ENCODE data around the gene PHF13. TPM values are rescaled to one million over a fixed set of nuclear protein-coding genes. Genes with fewer than 3 reads are reported as not detected.

Gene PHF13
- total and polyA plus RNA-seq, 9 of the 15 experiments (the other 6 are each of a cell fraction or from before 2014, with no cell fraction given): 1.8 to 36.1 (median 11.7) TPM

DNA sequence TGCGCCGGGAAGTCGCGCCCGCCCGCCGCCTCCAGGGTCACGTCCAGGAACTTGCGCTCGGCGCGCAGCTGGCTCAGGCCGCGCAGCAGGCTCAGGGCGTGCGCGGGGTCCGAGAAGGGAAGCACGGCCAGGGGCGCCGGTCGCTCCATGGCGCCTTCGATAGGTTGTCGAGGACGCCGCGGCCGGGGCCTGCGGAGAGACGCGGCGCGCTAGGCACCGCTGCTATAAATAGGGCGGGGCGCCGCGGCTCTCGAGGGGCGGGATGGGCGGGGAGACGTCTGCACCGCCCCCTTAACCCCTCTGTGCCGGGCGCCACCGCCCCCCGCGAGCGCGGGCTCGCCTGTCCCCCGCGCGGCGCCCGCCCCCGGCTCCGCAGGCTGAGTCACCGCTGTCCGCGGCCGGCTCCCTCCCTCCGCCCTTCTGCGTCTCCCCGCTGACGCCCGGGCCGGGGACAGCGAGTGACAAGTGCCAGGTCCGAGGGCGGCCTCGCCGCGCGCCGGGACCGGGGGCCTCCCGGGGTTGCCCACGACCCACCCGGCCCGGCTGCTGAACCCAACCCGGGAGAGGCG, 10.8 kb upstream of the PHF13 start, which contains the start of gene KLHL21 (continued):
- TF ChIP-seq SRSF7 (optimal IDR thresholded peaks at IDR 0.05; ENCODE audit: low read depth, low read length): no peak
- TF ChIP-seq, protein P1, sequence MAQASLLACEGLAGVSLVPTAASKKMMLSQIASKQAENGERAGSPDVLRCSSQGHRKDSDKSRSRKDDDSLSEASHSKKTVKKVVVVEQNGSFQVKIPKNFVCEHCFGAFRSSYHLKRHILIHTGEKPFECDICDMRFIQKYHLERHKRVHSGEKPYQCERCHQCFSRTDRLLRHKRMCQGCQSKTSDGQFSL (CRISPR knock-in tag; IDR thresholded peaks at IDR 0.05): no peak
- TF ChIP-seq, protein P1 (tag; IDR thresholded peaks at IDR 0.05): no peak
- TF ChIP-seq RBM22 (IDR thresholded peaks at IDR 0.05; ENCODE audit: low read depth, low read length, poor library complexity, severe bottlenecking): peak; percentile 74
- TF ChIP-seq, protein P2, sequence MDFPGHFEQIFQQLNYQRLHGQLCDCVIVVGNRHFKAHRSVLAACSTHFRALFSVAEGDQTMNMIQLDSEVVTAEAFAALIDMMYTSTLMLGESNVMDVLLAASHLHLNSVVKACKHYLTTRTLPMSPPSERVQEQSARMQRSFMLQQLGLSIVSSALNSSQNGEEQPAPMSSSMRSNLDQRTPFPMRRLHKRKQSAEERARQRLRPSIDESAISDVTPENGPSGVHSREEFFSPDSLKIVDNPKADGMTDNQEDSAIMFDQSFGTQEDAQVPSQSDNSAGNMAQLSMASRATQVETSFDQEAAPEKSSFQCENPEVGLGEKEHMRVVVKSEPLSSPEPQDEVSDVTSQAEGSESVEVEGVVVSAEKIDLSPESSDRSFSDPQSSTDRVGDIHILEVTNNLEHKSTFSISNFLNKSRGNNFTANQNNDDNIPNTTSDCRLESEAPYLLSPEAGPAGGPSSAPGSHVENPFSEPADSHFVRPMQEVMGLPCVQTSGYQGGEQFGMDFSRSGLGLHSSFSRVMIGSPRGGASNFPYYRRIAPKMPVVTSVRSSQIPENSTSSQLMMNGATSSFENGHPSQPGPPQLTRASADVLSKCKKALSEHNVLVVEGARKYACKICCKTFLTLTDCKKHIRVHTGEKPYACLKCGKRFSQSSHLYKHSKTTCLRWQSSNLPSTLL (IDR thresholded peaks at IDR 0.05): no peak
- TF ChIP-seq TCF7 (IDR thresholded peaks at IDR 0.05; ENCODE audit: borderline replicate concordance): no peak
- TF ChIP-seq, protein P3, sequence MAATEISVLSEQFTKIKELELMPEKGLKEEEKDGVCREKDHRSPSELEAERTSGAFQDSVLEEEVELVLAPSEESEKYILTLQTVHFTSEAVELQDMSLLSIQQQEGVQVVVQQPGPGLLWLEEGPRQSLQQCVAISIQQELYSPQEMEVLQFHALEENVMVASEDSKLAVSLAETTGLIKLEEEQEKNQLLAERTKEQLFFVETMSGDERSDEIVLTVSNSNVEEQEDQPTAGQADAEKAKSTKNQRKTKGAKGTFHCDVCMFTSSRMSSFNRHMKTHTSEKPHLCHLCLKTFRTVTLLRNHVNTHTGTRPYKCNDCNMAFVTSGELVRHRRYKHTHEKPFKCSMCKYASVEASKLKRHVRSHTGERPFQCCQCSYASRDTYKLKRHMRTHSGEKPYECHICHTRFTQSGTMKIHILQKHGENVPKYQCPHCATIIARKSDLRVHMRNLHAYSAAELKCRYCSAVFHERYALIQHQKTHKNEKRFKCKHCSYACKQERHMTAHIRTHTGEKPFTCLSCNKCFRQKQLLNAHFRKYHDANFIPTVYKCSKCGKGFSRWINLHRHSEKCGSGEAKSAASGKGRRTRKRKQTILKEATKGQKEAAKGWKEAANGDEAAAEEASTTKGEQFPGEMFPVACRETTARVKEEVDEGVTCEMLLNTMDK (IDR thresholded peaks at IDR 0.05; ENCODE audit: borderline replicate concordance, insufficient read depth, low read depth, low read length, poor library complexity, severe bottlenecking): no peak
- no peak for TF ChIP-seq NR2C1 (IDR thresholded peaks at IDR 0.05)
- TF ChIP-seq NR2C1 (tag; IDR thresholded peaks at IDR 0.05): no peak
- TF ChIP-seq, protein P4, sequence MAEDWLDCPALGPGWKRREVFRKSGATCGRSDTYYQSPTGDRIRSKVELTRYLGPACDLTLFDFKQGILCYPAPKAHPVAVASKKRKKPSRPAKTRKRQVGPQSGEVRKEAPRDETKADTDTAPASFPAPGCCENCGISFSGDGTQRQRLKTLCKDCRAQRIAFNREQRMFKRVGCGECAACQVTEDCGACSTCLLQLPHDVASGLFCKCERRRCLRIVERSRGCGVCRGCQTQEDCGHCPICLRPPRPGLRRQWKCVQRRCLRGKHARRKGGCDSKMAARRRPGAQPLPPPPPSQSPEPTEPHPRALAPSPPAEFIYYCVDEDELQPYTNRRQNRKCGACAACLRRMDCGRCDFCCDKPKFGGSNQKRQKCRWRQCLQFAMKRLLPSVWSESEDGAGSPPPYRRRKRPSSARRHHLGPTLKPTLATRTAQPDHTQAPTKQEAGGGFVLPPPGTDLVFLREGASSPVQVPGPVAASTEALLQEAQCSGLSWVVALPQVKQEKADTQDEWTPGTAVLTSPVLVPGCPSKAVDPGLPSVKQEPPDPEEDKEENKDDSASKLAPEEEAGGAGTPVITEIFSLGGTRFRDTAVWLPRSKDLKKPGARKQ (CRISPR knock-in tag; IDR thresholded peaks at IDR 0.05): no peak
- no peak for TF ChIP-seq THRAP3 (IDR thresholded peaks at IDR 0.05; ENCODE audit: borderline replicate concordance)
- no peak for TF ChIP-seq ZNF778 (CRISPR knock-in tag; IDR thresholded peaks at IDR 0.05)
- TF ChIP-seq KAT7 (CRISPR knock-in tag; IDR thresholded peaks at IDR 0.05; ENCODE audit: borderline replicate concordance): peak; percentile 94; the same call in 1 of the 2 replicates
- no peak for TF ChIP-seq SMARCC2 (IDR thresholded peaks at IDR 0.05; ENCODE audit: low read depth)
- TF ChIP-seq CAMTA2 (CRISPR knock-in tag; conservative IDR thresholded peaks at IDR 0.05): 0 out of 2 replicates have a peak, but pooled peaks have one; percentile 68
- TF ChIP-seq TSC22D4 (tag; IDR thresholded peaks at IDR 0.05): no peak
- TF ChIP-seq, protein P5, sequence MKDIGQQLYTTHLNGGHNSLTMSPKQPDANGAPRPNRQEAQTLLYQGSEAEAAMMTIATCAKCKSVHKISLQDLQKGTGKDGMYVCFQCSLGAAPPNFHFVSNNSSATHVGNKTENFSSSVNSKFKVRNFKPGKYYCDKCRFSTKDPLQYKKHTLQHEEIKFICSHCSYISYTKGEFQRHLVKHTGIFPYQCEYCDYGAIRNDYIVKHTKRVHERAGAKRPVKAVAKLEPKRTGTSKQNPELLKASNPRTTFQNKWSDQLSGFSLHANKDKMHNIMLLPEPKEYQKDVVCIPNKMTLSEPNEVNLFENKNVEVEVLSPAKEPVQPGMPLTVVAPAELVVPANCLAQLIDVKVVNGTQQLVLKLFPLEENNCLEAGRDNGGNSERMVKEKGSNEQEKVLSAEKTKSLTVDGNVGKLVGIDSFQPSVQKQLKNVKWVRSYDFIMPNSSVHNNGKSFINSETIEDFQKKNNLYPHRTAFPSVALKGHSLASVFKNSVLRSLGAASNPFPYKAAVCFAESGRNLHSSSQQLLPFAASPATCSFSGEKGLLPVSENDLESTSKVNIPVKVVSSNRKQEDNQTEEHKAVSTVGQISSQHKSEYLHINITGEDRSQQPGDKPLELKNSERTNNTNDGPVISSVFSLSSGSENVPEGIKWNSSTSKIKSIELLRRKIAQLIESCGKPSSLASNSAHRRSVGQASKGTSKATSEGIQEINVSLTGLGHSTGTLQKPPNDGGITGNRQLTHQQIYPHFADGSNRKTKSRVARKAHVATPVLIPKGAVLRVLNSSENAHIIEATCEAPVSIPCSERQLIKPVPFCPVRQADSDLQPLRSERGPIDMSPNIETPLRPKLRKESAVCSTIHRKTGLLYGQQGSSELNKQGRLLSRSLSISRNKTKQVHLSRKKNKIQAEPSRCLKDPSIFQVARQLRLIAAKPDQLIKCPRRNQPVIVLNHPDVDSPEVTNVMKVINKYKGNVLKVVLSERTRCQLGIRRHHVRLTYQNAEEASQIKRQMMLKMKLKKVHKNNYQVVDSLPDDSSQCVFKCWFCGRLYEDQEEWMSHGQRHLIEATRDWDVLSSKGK (CRISPR knock-in tag; IDR thresholded peaks at IDR 0.05): no peak
- TF ChIP-seq SNRNP70 (optimal IDR thresholded peaks at IDR 0.05; ENCODE audit: low read depth, low read length): no peak

All from K562 (cell line).